ENCODE data around the gene MMP2.

Gene MMP2

DNA sequence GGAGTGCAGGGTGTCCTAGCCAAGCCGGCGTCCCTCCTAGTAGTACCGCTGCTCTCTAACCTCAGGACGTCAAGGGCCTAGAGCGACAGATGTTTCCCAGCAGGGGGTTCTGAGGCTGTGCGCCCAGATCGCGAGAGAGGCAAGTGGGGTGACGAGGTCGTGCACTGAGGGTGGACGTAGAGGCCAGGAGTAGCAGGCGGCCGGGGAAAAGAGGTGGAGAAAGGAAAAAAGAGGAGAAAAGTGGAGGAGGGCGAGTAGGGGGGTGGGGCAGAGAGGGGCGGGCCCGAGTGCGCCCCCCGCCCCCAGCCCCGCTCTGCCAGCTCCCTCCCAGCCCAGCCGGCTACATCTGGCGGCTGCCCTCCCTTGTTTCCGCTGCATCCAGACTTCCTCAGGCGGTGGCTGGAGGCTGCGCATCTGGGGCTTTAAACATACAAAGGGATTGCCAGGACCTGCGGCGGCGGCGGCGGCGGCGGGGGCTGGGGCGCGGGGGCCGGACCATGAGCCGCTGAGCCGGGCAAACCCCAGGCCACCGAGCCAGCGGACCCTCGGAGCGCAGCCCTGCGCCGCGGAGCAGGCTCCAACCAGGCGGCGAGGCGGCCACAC is at the start of gene MMP2:
TSS of gene MMP2 (plus strand) at position 372 of the 603 bp plus-strand sequence. CDS start 282 bp downstream, outside the sequence.
- DNase-seq = peak in 2 of 3 experiments; percentile 66 to 72

DNA sequence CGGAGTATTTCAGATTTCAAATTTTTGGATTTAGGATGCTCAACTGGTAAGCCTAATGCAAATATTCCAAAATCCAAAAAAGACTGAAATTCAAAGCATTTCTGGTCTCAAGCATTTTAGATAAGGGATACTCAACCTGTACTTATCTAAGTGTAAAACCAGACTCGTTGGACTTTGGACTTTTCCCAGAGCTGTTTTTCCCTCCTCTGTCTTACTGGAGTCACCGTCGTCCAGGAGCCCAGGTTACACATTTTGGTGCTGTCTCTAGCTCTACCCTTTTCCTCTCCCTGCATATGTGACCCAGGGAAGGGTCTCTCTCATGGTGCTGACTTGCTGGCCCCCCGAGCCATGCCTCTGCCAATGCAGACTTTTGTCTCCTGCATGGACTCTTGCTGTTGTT is 46.0 kb upstream of the MMP2 start:
- no peak for DNase-seq

GRCh38 chr16:55433535-55433934 is 45.5 kb upstream of the MMP2 start:
- DNase-seq = no peak

GRCh38 chr16:55434000-55434399 is 45.0 kb upstream of the MMP2 start:
- DNase-seq = no peak

DNA sequence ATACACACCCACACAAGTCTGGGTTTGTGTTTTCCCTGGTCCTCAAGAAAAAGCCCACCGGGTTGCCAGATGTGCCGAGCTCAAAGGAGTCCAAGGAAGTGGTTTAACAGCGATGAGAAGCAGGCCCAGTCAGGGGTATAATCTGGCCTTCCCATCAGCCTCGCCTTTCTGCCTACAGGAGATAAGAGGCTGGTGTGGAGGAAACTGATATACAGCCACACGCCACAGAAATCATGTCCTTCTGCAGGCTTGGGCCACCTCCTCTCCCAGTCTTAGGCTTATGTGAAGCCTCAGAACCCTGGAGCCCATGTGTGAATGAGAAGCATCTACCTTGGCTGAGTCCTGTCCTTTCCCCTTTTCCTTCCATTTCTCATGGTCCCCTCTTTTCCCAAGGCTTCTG is 43.6 kb upstream of the MMP2 start:
- no peak for DNase-seq

DNA sequence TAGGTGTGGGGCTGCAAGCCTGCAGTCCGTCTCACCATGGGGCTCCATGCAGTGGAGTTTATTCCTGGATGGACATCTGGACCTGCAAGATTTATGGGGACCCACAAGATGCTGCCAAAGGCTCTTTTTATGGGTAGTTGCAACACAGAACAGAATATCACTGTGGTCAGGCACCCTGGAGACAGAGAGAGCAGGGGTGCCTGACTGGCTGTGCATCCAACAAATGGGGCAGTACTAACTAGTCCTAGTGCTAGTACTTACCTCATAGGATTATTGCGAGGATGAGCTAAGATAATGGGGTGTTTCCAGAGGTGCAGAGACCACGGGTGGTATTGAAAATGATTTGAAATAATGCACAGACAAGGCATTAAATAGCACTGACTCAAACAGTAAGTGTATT is 42.4 kb upstream of the MMP2 start:
- DNase-seq = no peak

GRCh38 chr16:55437625-55438024 is 41.4 kb upstream of the MMP2 start:
- no peak for DNase-seq

GRCh38 chr16:55438281-55438680 is 40.7 kb upstream of the MMP2 start:
- DNase-seq = no peak

- DNase-seq = no peak
Observed at GRCh38 chr16:55439101-55439690, 39.8 kb upstream of the MMP2 start.

DNA sequence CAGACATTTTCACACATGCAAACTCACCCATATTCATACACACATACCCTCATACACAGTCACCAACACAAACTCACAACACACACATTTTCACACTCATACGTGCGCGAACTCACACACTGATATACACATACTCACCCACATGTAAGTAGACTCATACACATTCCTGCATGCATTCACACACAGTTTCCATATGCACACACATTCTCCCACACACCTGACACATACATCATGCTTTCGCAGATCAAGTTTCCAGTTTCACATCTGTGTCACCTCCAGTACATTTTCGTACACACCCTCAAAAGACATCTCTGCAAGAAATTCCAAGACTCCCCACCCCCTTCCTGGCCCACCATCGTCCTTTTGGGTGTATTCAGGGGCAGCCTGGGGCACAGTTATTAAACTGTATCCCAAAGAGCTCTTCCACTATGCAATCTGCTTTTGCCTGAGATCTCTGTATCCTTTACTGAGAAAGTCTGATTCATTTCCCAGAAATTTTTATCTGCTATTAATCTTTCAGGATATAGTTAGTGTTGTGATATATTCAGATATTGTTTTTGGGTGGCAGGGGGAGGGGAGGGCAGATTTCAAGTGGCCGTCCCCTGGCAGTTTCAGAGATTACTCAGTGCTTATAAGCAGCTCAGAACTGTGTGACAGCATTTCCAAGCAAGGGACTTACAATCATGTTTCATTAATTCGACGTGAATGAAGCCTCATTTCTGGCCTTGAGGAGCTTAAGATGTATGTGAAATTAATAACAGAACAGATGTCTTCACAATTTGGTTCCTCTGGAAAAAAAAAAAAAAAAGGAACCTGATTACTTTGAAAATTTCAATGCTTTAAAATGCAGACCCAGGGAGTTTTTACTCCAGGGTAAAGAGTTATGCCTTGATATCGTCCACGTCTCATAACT is 35.3 kb upstream of the MMP2 start:
- DNase-seq = no peak

DNA sequence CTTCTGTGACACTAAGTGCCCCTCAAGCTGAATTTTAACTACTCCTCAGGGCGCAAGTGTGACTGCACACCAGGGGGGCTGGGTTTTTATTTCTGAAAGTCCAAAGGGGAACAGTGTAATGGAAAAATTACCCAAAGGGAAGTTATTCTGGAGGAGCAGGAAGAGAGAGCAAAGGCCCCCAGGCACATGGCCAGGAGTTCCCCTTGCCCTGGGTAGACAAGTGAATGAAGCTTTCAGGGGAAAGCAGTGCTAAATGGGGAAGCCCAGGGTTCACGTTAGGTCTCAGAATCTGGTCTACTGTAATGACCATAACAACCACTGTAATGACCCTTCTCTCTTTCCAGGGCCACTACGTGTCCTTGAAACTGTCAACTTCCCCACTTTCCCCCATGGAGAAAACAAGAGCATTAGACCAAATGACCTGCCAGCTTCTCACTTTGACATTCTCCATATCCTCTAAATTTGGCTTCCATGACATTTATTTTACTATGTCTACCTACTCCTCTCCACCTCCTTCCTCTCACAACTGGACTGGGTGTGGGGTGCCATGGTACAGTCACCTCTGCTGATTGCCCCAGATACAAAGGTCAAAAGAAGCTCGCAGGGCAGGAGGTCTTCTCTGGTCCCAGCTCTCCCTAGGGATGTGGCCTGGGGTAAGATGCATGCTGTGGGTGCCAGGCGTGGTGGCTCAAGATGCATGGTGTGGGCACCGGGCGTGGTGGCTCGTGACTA is 34.1 kb upstream of the MMP2 start:
- no peak for DNase-seq

GRCh38 chr16:55447231-55447630 is 31.8 kb upstream of the MMP2 start:
- no peak for DNase-seq

GRCh38 chr16:55452996-55453395 is 26.0 kb upstream of the MMP2 start:
- DNase-seq = no peak

DNA sequence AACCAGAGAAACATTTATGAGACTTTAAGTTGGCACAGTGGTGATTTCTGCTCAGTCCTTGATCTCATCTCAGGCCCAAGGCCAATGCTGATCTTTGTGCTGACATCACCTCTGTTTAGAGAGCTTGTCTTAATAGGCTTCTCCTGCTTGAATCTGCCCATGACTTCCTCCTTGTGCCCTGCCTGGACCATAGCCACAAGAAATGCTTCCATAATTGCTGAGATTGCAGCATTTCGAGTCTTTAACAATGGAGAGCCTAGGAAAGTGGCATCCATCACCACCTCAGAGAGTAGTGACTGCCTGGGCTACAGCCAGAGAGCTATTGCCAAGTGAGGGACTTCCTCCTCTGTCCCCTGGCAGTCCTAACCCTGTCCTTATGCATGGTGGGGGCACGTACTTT is 25.1 kb upstream of the MMP2 start:
- DNase-seq = no peak

- DNase-seq = no peak
Observed at GRCh38 chr16:55454861-55455260, 24.1 kb upstream of the MMP2 start.

- no peak for DNase-seq
Observed at GRCh38 chr16:55462241-55462640, 16.8 kb upstream of the MMP2 start.

GRCh38 chr16:55464375-55464774 is 14.6 kb upstream of the MMP2 start:
- peak in 2 of 3 experiments; percentile 4 to 40 for DNase-seq

DNA sequence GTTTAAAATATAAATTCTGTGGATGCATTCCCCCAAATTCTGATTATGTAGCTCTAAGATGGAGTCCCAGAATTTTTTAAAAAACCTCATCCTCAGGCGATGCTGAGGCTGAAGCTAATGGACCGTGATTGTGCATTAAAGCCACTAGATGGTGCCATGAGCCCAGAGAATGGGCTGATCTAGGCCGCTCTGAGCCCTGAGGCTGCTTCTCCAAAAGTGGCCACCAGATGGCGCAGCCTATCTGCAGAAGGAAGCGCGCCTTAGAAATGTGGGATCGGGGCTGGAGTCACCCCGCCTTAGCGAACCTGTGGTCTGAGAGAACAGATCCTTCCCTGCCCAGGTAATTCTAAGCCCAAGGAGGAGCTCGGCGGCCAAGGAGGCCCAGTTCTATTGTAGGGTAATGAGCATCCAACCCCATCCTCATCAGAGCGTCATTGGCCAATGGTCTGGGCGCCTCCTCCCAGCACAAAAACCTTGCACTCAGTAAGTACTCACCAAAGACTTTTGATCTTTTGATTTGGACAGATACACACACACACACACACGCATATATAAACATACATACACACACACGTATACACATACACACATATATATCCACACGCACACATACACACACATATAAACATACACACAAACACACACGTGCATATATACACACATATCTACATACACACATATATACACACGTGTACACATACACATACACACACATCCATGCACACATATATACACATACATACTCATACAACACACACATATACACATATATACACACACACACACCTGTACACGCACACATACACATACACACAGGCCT is 13.7 kb upstream of the MMP2 start:
- peak; percentile 69 to 90 (median 80) for DNase-seq

DNA sequence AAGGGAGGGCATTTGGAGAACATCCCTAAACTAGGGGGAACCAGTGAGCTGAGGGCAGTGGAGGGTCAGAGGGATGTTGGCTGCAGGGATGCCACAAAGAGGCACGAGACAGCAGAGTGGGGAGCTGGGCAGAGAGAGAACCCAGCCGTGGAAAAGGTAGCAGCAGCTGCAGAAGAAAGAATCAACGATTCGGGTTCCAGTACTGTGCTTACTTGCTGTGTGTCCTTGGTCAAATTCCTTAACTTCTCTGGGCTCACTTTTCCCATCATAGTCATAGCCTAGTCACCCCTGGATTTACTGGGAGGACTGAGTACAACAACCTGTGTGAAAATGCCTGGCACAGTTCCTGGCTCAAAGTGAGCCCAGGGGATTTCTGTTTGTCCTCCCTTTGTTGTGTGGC is 12.8 kb upstream of the MMP2 start:
- no peak for DNase-seq

- DNase-seq = no peak
Observed at GRCh38 chr16:55467898-55468297, 11.1 kb upstream of the MMP2 start.

DNA sequence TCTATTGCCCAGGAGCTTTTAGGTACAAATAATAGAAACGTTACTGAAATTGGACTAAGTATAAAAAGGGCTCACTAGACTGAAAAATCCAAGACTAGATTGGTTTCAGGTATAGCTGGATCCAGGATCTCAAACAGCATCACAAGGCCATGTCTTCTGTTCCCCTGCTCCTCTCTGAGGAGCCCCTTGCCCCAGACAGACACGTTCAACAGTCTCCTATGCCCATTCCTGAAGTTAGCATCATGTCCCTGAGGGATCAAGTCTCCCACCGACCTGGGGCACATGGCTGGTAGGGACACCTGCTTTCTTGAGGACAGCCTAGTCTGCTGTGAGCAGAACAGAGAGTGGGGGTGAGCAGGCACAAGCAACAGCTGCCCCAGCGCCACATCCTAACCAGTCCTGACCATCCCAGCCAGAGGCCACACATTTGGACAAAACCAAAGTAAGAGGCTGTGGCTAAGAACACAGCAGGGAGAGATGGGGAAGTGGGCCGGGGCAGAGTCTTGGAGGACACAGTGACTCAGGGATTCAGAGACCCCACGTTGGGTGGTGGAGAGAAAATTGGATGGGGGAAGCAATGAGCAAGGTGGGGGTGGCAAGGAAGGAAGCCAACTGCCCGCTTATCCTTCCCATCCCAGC is 10.5 kb upstream of the MMP2 start:
- no peak for DNase-seq

All from NCI-H1417 (cell line).